MM.1S (cell line): ENCODE results near the gene BRD3.
A peak's percentile ranks its signal among the peaks of the same experiment; 100 is the strongest.

Experiments
- DNase-seq: peaks from one replicate; pipeline ENCODE4 v3.0.0-alpha.2; 2015
- H2AFZ ChIP-seq: fragments of 300-600 bp; sonication (generic); 2 replicates; pipeline ENCODE4 v1.6.0; 2016; ENCODE audit warnings: antibody characterized with exemption, low read length
- H3F3A ChIP-seq: fragments of 300-600 bp; sonication (generic); 2 replicates; pipeline ENCODE4 v1.6.1; 2016; ENCODE audit warnings: mild to moderate bottlenecking, antibody characterized with exemption, low read length, moderate library complexity, mixed read lengths; ENCODE audit not compliant: insufficient read depth
- H3K27ac ChIP-seq: fragments of 300-600 bp; sonication (generic); 2 replicates; pipeline ENCODE4 v1.5.1; 2016; ENCODE audit warnings: mild to moderate bottlenecking, low read length
- H3K27me3 ChIP-seq: fragments of 300-600 bp; sonication (generic); replicated peaks from 2 replicates; pipeline ENCODE4 v1.6.0; 2016; ENCODE audit warnings: low read length; ENCODE audit not compliant: insufficient read depth
- H3K36me3 ChIP-seq: fragments of 300-600 bp; sonication (generic); replicated peaks from 2 replicates; pipeline ENCODE4 v1.6.1; 2016; ENCODE audit warnings: mild to moderate bottlenecking, low read length, mixed read lengths; ENCODE audit not compliant: insufficient read depth
- H3K4me1 ChIP-seq: fragments of 300-600 bp; sonication (generic); 2 replicates; pipeline ENCODE4 v1.6.1; 2016; ENCODE audit warnings: low read length, mixed read lengths
- H3K4me2 ChIP-seq: fragments of 300-600 bp; sonication (generic); 2 replicates; pipeline ENCODE4 v1.6.0; 2016; ENCODE audit warnings: low read depth, low read length
- H3K4me3 ChIP-seq: fragments of 300-600 bp; sonication (generic); 2 replicates; pipeline ENCODE4 v1.5.1; 2016; ENCODE audit warnings: low read length, mixed read lengths
- H3K79me2 ChIP-seq: fragments of 300-600 bp; sonication (generic); 2 replicates; pipeline ENCODE4 v1.6.1; 2016; ENCODE audit warnings: mixed run types, low read length, mixed read lengths
- H3K9ac ChIP-seq: fragments of 300-600 bp; sonication (generic); 2 replicates; pipeline ENCODE4 v1.6.1; 2016; ENCODE audit warnings: low read length, mixed read lengths
- H3K9me2 ChIP-seq: fragments of 300-600 bp; sonication (generic); replicated peaks from 2 replicates; pipeline ENCODE4 v1.6.1; 2016; ENCODE audit warnings: mild to moderate bottlenecking, low read length, mixed read lengths; ENCODE audit not compliant: insufficient read depth
- H3K9me3 ChIP-seq: fragments of 300-600 bp; sonication (generic); replicated peaks from 2 replicates; pipeline ENCODE4 v1.6.1; 2016; ENCODE audit warnings: mild to moderate bottlenecking, low read length, mixed read lengths; ENCODE audit not compliant: insufficient read depth
- H4K20me1 ChIP-seq: fragments of 300-600 bp; sonication (generic); 2 replicates; pipeline ENCODE4 v1.6.1; 2016; ENCODE audit warnings: mild to moderate bottlenecking, low read length, moderate library complexity, mixed read lengths; ENCODE audit not compliant: insufficient read depth
- CTCF ChIP-seq: fragments of 300-600 bp; sonication (generic); IDR thresholded peaks from 2 replicates; pipeline ENCODE4 v1.5.1; 2016; ENCODE audit warnings: antibody characterized with exemption, low read length, mixed read lengths
- EZH2 ChIP-seq: fragments of 300-600 bp; sonication (generic); optimal IDR thresholded peaks from 2 replicates; pipeline ENCODE3; 2017; ENCODE audit warnings: low read depth, mild to moderate bottlenecking, antibody characterized with exemption, low read length, mixed read lengths
- EZH2phosphoT487 ChIP-seq: fragments of 300-600 bp; sonication (generic); IDR thresholded peaks from 2 replicates; pipeline ENCODE4 v1.6.1; 2018; ENCODE audit warnings: antibody characterized with exemption, low read length

Gene BRD3

DNA sequence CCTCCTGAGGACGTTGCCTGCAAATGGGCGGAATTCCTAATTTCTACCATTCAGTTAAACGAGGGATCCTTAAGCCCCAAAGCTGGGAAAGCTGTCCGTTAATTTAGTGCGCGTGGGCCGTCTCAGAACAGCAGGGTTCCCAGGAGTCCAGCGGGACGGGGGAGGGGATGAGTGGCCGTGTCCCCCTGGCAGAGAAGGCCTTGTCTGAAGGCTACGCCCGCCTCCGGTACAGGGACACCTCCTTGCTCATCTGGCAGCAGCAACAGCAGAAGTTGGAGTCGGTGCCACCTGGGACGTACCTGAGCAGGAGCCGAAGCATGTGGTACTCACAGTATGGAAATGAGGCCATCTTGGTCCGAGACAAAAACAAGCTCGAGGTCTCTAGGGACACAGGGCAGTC, 41.2 kb downstream of the BRD3 start:
- H3K9ac ChIP-seq, result no peak overlapping the region
- no peak overlapping the region for H2AFZ ChIP-seq

GRCh38 chr9:134025606-134026541, 42.0 kb downstream of the BRD3 start:
- Histone ChIP-seq H3K4me1 (peaks cover 3% of the 10 kb centered on the region; the same call in 1 of the 2 replicates), H3K4me3 (peak overlapping the region; percentile 84), H3K79me2 (no peaks in the 10 kb centered on the region), H3K27me3 (peaks cover 26% of the 10 kb centered on the region), H3K9me2 (no peaks in the 10 kb centered on the region), H4K20me1 (no peaks in the 10 kb centered on the region), H3K27ac (no peak overlapping the region), H3F3A (no peaks in the 10 kb centered on the region), H3K4me2 (peak overlapping the region; percentile 83), H2AFZ (peak overlapping the region; percentile 91), H3K9me3 (no peaks in the 10 kb centered on the region), H3K9ac (peak overlapping the region; percentile 61), H3K36me3 (no peaks in the 10 kb centered on the region)
- DNase-seq, result peak; percentile 27
- peak; percentile 9; the same call in 1 of the 2 replicates for TF ChIP-seq CTCF
- TF ChIP-seq EZH2phosphoT487, result no peak
- TF ChIP-seq EZH2, result no peak

More for the DNA sequence above, 41.2 kb downstream of the BRD3 start:
- Histone ChIP-seq H3K27me3 (peaks cover 20% of the 10 kb centered on the region), H3K4me3 (no peak overlapping the region), H3K79me2 (no peaks in the 10 kb centered on the region), H3K27ac (no peak overlapping the region), H3F3A (no peaks in the 10 kb centered on the region), H4K20me1 (no peaks in the 10 kb centered on the region), H3K4me2 (no peak overlapping the region), H3K4me1 (peaks cover 3% of the 10 kb centered on the region; the same call in 1 of the 2 replicates), H3K36me3 (no peaks in the 10 kb centered on the region), H3K9me2 (no peaks in the 10 kb centered on the region), H3K9me3 (no peaks in the 10 kb centered on the region)
- no peak for DNase-seq
- no peak for TF ChIP-seq CTCF
- TF ChIP-seq EZH2phosphoT487, result no peak
- no peak for TF ChIP-seq EZH2

DNA sequence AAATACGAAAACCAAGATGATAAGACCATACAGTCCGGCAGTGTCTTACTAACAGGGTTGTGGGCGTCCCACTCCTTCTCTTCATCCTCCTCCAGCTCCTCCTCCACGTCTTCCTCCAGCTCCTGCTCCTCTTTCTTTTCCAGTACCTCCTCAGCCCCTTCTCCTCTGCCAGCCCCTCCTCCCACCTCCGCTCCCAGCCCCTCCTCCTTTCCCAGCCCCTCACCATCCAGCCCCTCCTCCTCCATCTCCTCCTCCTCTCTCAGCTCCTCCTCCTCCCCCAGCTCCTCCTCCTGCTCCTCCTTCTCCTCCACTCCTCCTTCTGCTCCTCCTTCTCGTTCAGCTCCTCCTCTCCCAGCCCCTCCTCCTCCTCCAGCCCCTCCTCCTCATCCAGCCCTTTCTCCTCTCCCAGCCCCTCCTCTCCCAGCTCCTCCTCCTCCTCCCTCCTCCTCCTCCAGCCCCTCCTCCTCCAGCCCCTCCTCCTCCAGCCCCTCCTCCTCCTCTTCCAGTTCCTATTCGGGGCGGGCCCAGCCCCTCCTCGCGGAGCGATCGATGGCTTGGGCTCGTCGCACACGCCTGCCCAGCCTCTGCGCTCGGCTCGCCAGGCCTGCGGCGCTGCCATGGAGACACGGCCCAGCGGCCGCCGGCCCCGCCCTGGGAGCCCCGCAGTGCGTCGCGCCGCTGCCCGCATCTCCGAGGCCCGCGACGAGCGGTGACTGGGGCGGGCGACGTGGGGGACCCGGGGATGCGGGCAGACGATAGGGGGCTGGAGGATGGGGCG, 42.8 kb downstream of the BRD3 start, which contains the start of gene BRD3OS:
TSS of gene BRD3OS (plus strand) at position 654 of the 778 bp plus-strand sequence. CDS start 1,267 bp downstream, outside the sequence.
- H3K36me3 ChIP-seq, result no peaks in the 10 kb centered on the region
- H3K27ac ChIP-seq, result no peak within 1 kb of the TSS
- H4K20me1 ChIP-seq, result no peaks in the 10 kb centered on the region
- H3K4me2 ChIP-seq, result peak within 1 kb of the TSS; percentile 83
- peak within 1 kb of the TSS; percentile 84 for H3K4me3 ChIP-seq
- no peaks in the 10 kb centered on the region for H3K4me1 ChIP-seq
- no peaks in the 10 kb centered on the region for H3K79me2 ChIP-seq
- H3K9me3 ChIP-seq, result no peaks in the 10 kb centered on the region
- peak; percentile 98 for DNase-seq
- peak within 1 kb of the TSS; percentile 91 for H2AFZ ChIP-seq
- H3K9me2 ChIP-seq, result no peaks in the 10 kb centered on the region
- H3F3A ChIP-seq, result no peaks in the 10 kb centered on the region
- peaks cover 35% of the 10 kb centered on the region for H3K27me3 ChIP-seq
- H3K9ac ChIP-seq, result peak within 1 kb of the TSS; percentile 61
- TF ChIP-seq CTCF, result no peak
